GM12874 (cell line): ENCODE results near the gene KRT83.

Source experiments
- TF ChIP-seq, protein P1 (sequence below): IDR thresholded peaks from 2 replicates; pipeline ENCODE4 v1.5.1; 2011; ENCODE audit warnings: low read depth, mild to moderate bottlenecking, control low read depth, low read length, moderate library complexity; ENCODE audit not compliant: insufficient read depth

KRT83 gene

DNA sequence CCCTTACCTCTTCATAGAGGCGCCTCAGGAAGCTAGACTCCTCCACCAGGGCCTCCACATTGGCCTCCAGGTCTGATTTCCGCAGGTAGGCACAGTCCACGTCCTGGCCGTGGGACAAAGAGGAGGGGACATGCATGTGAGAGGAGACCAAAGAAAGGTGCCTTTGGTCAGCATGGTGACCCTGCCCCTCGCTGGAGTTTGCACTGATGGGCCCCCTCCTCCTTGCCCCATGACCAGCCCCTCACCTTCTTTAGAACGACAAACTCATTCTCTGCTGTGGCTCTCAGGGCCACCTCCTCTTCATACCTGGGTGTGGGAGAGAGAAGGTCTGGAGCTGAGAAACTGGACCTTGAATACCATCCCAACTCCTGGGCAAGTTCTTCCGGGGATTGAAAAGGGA is 42.9 kb upstream of the KRT83 start:
- TF ChIP-seq, protein P1, sequence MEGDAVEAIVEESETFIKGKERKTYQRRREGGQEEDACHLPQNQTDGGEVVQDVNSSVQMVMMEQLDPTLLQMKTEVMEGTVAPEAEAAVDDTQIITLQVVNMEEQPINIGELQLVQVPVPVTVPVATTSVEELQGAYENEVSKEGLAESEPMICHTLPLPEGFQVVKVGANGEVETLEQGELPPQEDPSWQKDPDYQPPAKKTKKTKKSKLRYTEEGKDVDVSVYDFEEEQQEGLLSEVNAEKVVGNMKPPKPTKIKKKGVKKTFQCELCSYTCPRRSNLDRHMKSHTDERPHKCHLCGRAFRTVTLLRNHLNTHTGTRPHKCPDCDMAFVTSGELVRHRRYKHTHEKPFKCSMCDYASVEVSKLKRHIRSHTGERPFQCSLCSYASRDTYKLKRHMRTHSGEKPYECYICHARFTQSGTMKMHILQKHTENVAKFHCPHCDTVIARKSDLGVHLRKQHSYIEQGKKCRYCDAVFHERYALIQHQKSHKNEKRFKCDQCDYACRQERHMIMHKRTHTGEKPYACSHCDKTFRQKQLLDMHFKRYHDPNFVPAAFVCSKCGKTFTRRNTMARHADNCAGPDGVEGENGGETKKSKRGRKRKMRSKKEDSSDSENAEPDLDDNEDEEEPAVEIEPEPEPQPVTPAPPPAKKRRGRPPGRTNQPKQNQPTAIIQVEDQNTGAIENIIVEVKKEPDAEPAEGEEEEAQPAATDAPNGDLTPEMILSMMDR, result no peak

- TF ChIP-seq, protein P1, result no peak
These were observed 42.0 kb upstream of the KRT83 start for GRCh38 chr12:52363111-52363679.

- TF ChIP-seq, protein P1, result peak; percentile 44; the same call in 1 of the 2 replicates
These were observed 41.0 kb upstream of the KRT83 start for GRCh38 chr12:52362118-52362726.

- TF ChIP-seq, protein P1, result no peak
These were observed 40.4 kb upstream of the KRT83 start for GRCh38 chr12:52361553-52361952.

DNA sequence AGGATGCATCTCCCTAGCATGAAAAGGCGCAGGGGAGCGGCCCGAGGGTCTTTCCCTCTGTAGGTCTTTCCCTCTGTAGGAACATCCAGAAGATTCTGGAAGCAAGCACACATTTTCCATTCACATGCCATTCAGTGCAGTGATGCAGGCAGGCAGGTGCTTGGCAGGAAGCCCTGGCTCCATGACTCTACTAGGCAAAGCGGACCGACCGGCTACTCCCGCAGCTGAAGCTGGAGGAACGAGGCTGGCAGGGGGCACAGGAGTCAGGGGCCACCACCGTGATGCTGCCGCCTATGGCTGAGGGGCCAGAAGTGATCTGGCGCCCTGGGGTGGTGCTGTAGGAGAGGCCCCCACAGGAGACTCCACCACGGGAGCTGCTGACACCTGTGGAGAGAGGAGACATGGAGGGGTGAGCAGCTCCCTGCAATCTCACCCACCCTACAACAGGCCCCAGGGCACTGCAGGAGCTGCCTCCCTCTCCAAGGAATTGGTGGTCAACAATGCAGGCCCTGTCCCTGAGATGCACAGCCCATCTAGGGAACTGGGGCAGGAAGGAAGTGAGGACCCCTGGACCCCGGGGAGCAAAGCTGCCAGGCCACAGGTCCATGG is 39.6 kb upstream of the KRT83 start:
- TF ChIP-seq, protein P1, result no peak

- TF ChIP-seq, protein P1, result no peak
These were observed 39.0 kb upstream of the KRT83 start for GRCh38 chr12:52360106-52360662.

GRCh38 chr12:52359621-52360061 is 38.4 kb upstream of the KRT83 start:
- TF ChIP-seq, protein P1, result no peak
